ENCODE results near the gene GABRG3. TPM values are rescaled to one million over a fixed set of nuclear protein-coding genes. Genes with fewer than 3 reads are reported as not detected.

Gene GABRG3
- total and polyA plus RNA-seq, 9 of the 15 experiments (the other 6 are each of a cell fraction or from before 2014, with no cell fraction given), result 4.0 to 15.1 (median 11.2) TPM

DNA sequence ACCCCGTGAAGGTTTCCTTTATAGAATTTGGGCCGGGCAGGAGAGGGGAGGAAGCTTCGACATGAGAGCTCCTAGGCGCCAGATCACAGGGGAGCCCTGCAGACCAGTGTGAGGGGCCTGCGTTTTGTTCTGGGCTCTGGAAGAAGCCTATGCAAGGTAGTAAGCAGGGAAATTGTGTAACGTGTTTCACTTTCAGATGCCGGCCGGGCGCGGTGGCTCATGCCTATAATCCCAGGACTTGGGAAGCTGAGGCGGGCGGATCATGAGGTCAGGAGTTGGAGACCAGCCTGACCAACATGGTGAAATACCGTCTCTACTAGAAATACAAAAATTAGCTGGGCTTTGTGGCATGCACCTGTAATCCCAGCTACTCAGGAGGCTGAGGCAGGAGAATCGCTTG, 65.2 kb downstream of the GABRG3 start:
- Histone ChIP-seq H3K4me1 (replicated peaks in 1 of 2; ENCODE audit: control insufficient read depth in 2 of 2, insufficient read depth in 2 of 2, low read length in 2 of 2) (no peaks in the 10 kb centered on the region), H3K4me3 (no peak overlapping the region), H3K4me2 (ENCODE audit: insufficient read depth, low read length) (no peak overlapping the region), H3K36me3 (ENCODE audit: control insufficient read depth, insufficient read depth, low read length) (no peaks in the 10 kb centered on the region), H3K9me1 (ENCODE audit: control insufficient read depth, insufficient read depth, low read length) (no peaks in the 10 kb centered on the region), H3K9me3 (replicated peaks; ENCODE audit: control insufficient read depth, insufficient read depth, low read depth, low read length) (no peaks in the 10 kb centered on the region), H2AFZ (ENCODE audit: low read depth, low read length) (no peak overlapping the region), H3K79me2 (ENCODE audit: control insufficient read depth, insufficient read depth, low read length) (no peaks in the 10 kb centered on the region), H3K9ac (ENCODE audit: insufficient read depth in 1 of 2, low read depth in 2 of 2, low read length in 2 of 2) (no peak overlapping the region), H4K20me1 (replicated peaks; ENCODE audit: control insufficient read depth, insufficient read depth, low read length) (no peaks in the 10 kb centered on the region), H3K27ac (ENCODE audit: extremely low read depth, low read depth, low read length) (no peak overlapping the region), H3K27me3 (ENCODE audit: control insufficient read depth in 2 of 2, insufficient read depth in 2 of 2, low read length in 2 of 2) (peaks cover 4 to 33% of the 10 kb centered on the region in 2 experiments)
- WGBS (ENCODE audit: insufficient coverage, low coverage, missing lambda C conversion rate), result 4% methylated on average over 14 of the region's 14 CpGs
- in situ Hi-C loops (cut with MboI) (no loop called here), intact Hi-C loops (cut with micrococcal nuclease) (no loop called here)
- ATAC-seq (no peak), DNase-seq (ENCODE audit: extremely low read depth in 1 of 4, low spot score in 3 of 4) (no peak), FAIRE-seq (no peak)
- CTCF ChIA-PET (ENCODE audit: low intra/inter-chr PET ratio), result no interaction called here
- BruUV-seq (replicated peaks), result no TSS peak
- no peak for TF ChIP-seq ZNF431 (CRISPR knock-in tag; IDR thresholded peaks at IDR 0.05)
- TF ChIP-seq ATF2 (CRISPR knock-in tag; IDR thresholded peaks at IDR 0.05), result no peak
- no peak for TF ChIP-seq NFIX (CRISPR knock-in tag; IDR thresholded peaks at IDR 0.05; ENCODE audit: low read depth)
- POLR2A ChIA-PET, result interaction anchor here (1.6 kb wide), 1 partner anchor 18 kb away, joined by 3 read pairs; no protein-coding TSS in a partner anchor

GRCh38 chr15:27037501-27037900, 66.5 kb downstream of the GABRG3 start:
- H3K9me3 ChIP-seq (replicated peaks; ENCODE audit: control insufficient read depth, insufficient read depth, low read depth, low read length), result no peaks in the 10 kb centered on the region
- ChIA-PET CTCF (ENCODE audit: low intra/inter-chr PET ratio) (no interaction called here), POLR2A (interaction anchor here (1.6 kb wide), 1 partner anchor 17 kb away, joined by 5 read pairs; no protein-coding TSS in a partner anchor)
- no peak overlapping the region for H3K27ac ChIP-seq (ENCODE audit: extremely low read depth, low read depth, low read length)
- H3K4me3 ChIP-seq, result no peak overlapping the region
- 3% methylated on average over 2 of the region's 2 CpGs for WGBS (ENCODE audit: insufficient coverage, low coverage, missing lambda C conversion rate)
- ATAC-seq (no peak), DNase-seq (ENCODE audit: extremely low read depth in 1 of 4, low spot score in 3 of 4) (no peak), FAIRE-seq (no peak)
- H3K36me3 ChIP-seq (ENCODE audit: control insufficient read depth, insufficient read depth, low read length), result no peaks in the 10 kb centered on the region
- in situ Hi-C loops (cut with MboI), result no loop called here
- BruUV-seq (replicated peaks), result no TSS peak
- H3K4me2 ChIP-seq (ENCODE audit: insufficient read depth, low read length), result no peak overlapping the region
- no peaks in the 10 kb centered on the region for H3K79me2 ChIP-seq (ENCODE audit: control insufficient read depth, insufficient read depth, low read length)
- peaks cover 10 to 46% of the 10 kb centered on the region in 2 experiments for H3K27me3 ChIP-seq (ENCODE audit: control insufficient read depth in 2 of 2, insufficient read depth in 2 of 2, low read length in 2 of 2)
- no peaks in the 10 kb centered on the region for H3K4me1 ChIP-seq (replicated peaks in 1 of 2; ENCODE audit: control insufficient read depth in 2 of 2, insufficient read depth in 2 of 2, low read length in 2 of 2)
- H4K20me1 ChIP-seq (replicated peaks; ENCODE audit: control insufficient read depth, insufficient read depth, low read length), result peaks cover 5% of the 10 kb centered on the region; the same call in 1 of the 2 replicates
- H3K9ac ChIP-seq (ENCODE audit: insufficient read depth in 1 of 2, low read depth in 2 of 2, low read length in 2 of 2), result no peak overlapping the region
- H2AFZ ChIP-seq (ENCODE audit: low read depth, low read length), result no peak overlapping the region
- H3K9me1 ChIP-seq (ENCODE audit: control insufficient read depth, insufficient read depth, low read length), result no peaks in the 10 kb centered on the region
- intact Hi-C loops (cut with micrococcal nuclease), result no loop called here
- TF ChIP-seq PRPF4 (IDR thresholded peaks at IDR 0.05; ENCODE audit: insufficient read depth, low read depth, low read length, poor library complexity, severe bottlenecking), result no peak
- TF ChIP-seq XRCC5 (IDR thresholded peaks at IDR 0.05; ENCODE audit: low read depth, low read length), result no peak
- no peak for TF ChIP-seq KDM4B (IDR thresholded peaks at IDR 0.05; ENCODE audit: borderline replicate concordance in 2 of 2, low read depth in 1 of 2)
- TF ChIP-seq ZBTB49 (CRISPR knock-in tag; IDR thresholded peaks at IDR 0.05; ENCODE audit: borderline replicate concordance), result no peak
- TF ChIP-seq, protein P1, sequence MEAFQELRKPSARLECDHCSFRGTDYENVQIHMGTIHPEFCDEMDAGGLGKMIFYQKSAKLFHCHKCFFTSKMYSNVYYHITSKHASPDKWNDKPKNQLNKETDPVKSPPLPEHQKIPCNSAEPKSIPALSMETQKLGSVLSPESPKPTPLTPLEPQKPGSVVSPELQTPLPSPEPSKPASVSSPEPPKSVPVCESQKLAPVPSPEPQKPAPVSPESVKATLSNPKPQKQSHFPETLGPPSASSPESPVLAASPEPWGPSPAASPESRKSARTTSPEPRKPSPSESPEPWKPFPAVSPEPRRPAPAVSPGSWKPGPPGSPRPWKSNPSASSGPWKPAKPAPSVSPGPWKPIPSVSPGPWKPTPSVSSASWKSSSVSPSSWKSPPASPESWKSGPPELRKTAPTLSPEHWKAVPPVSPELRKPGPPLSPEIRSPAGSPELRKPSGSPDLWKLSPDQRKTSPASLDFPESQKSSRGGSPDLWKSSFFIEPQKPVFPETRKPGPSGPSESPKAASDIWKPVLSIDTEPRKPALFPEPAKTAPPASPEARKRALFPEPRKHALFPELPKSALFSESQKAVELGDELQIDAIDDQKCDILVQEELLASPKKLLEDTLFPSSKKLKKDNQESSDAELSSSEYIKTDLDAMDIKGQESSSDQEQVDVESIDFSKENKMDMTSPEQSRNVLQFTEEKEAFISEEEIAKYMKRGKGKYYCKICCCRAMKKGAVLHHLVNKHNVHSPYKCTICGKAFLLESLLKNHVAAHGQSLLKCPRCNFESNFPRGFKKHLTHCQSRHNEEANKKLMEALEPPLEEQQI (IDR thresholded peaks at IDR 0.05), result no peak
- TF ChIP-seq PCBP2 (IDR thresholded peaks at IDR 0.05; ENCODE audit: low read depth, low read length, poor library complexity, severe bottlenecking), result no peak

Measured in K562 (cell line).